H1 (cell line): ENCODE results near the gene NR2F1-AS1. TPM values are rescaled to one million over a fixed set of nuclear protein-coding genes. Genes with fewer than 3 reads are reported as not detected.

ENCODE experiments used
- CEBPB ChIP-seq: IDR thresholded peaks from 2 replicates; pipeline ENCODE4 v1.6.1; 2012; ENCODE audit warnings: low read depth, low read length
- CHD2 ChIP-seq: IDR thresholded peaks from 2 replicates; pipeline ENCODE4 v1.6.1; 2012; ENCODE audit warnings: low read length, improper control_type of control experiment
- CREB1 ChIP-seq: IDR thresholded peaks from 2 replicates; pipeline ENCODE4 v1.6.1; 2012; ENCODE audit warnings: inconsistent platforms
- EP300 ChIP-seq, 2 experiments: IDR thresholded peaks; 1 replicate in 1 of 2; 2 replicates in 1 of 2; pipeline ENCODE4 v1.6.1; 2011 to 2012; ENCODE audit warnings: low read depth in 2 of 2, low read length in 2 of 2, mild to moderate bottlenecking in 2 of 2, borderline replicate concordance in 1 of 2, inconsistent platforms in 1 of 2, moderate library complexity in 1 of 2
- EZH2 ChIP-seq: fragments of 200-600 bp; sonication (generic); IDR thresholded peaks from 2 replicates; pipeline ENCODE4 v1.7.1; 2012; ENCODE audit warnings: low read depth, mild to moderate bottlenecking, moderate library complexity, low read length, inconsistent platforms; ENCODE audit not compliant: severe bottlenecking
- FOSL1 ChIP-seq: IDR thresholded peaks from 2 replicates; pipeline ENCODE4 v1.6.1; 2011; ENCODE audit warnings: mild to moderate bottlenecking, low read depth, low read length, moderate library complexity; ENCODE audit not compliant: insufficient read depth
- GABPA ChIP-seq: IDR thresholded peaks from 2 replicates; pipeline ENCODE4 v1.6.1; 2011; ENCODE audit warnings: mild to moderate bottlenecking, low read length, moderate library complexity, borderline replicate concordance; ENCODE audit not compliant: insufficient read depth
- KDM5A ChIP-seq: fragments of 200-600 bp; IDR thresholded peaks from 2 replicates; pipeline ENCODE4 v1.7.1; 2012; ENCODE audit warnings: mild to moderate bottlenecking, low read length, inconsistent platforms, mixed read lengths
- NANOG ChIP-seq: IDR thresholded peaks from 2 replicates; pipeline ENCODE4 v1.6.1; 2011; ENCODE audit warnings: low read length, low read depth, mild to moderate bottlenecking, inconsistent platforms; ENCODE audit not compliant: insufficient read depth, poor library complexity, severe bottlenecking
- RAD21 ChIP-seq, 2 experiments: IDR thresholded peaks in 1 of 2; conservative IDR thresholded peaks in 1 of 2; 2 replicates each; pipeline ENCODE4 v1.6.1; 2011; ENCODE audit warnings: low read depth in 2 of 2, low read length in 2 of 2, improper control_type of control experiment in 1 of 2, inconsistent platforms in 1 of 2, mild to moderate bottlenecking in 1 of 2, moderate library complexity in 1 of 2
- RNF2 ChIP-seq: fragments of 200-900, 300-1000 bp; sonication (generic); IDR thresholded peaks from 2 replicates; pipeline ENCODE4 v1.7.1; 2016; ENCODE audit warnings: borderline replicate concordance, low read depth, mild to moderate bottlenecking, antibody characterized with exemption, low read length; ENCODE audit not compliant: poor library complexity, severe bottlenecking; ENCODE audit errors: missing control alignments
- SIN3A ChIP-seq, 2 experiments: IDR thresholded peaks in 1 of 2; conservative IDR thresholded peaks in 1 of 2; 2 replicates each; pipeline ENCODE4 v1.6.1; 2011 to 2012; ENCODE audit warnings: low read length in 2 of 2, improper control_type of control experiment in 1 of 2, low read depth in 1 of 2, mild to moderate bottlenecking in 1 of 2
- TEAD4 ChIP-seq: IDR thresholded peaks from 2 replicates; pipeline ENCODE4 v1.6.1; 2012; ENCODE audit warnings: low read depth, low read length, inconsistent platforms, mixed read lengths
- polyA plus RNA-seq, 7 experiments: library from polyadenylated mRNA; depleted of rRNA in 3 of 7; stranded (reverse) in 5 of 7; unstranded in 2 of 7; fragments of >200 nt in 5 of 7; fragments of 200-250 nt in 2 of 7; gene quantifications; 1 replicate in 5 of 7; 2 replicates in 1 of 7; 4 replicates in 1 of 7; pipeline versions ENCODE4 v1.2.1 to v1.2.3, GENCODE V29; 2011 to 2013; ENCODE audit warnings: missing spikeins in 2 of 7, mixed read lengths in 2 of 7
- total RNA-seq: library from RNA; stranded (reverse); fragmentation: NEBNext Ultra II Directional; extraction: Animal tissue kit (Norgen Biotek cat#: 25700); gene quantifications from 2 replicates; pipeline ENCODE4 v1.2.1, GENCODE V29; 2021
- TF ChIP-seq, protein P1 (sequence below): IDR thresholded peaks from 2 replicates; pipeline ENCODE4 v1.6.1; 2011; ENCODE audit warnings: low read length, improper control_type of control experiment
- TF ChIP-seq, protein P2 (sequence below): IDR thresholded peaks from 2 replicates; pipeline ENCODE4 v1.6.1; 2012; ENCODE audit warnings: low read length, inconsistent platforms
- TF ChIP-seq, protein P3 (sequence below): IDR thresholded peaks from 2 replicates; pipeline ENCODE4 v1.6.1; 2011; ENCODE audit warnings: low read depth, mild to moderate bottlenecking, low read length; ENCODE audit not compliant: insufficient read depth
- TF ChIP-seq, protein P4 (sequence below): IDR thresholded peaks from 2 replicates; pipeline ENCODE4 v1.6.1; 2012; ENCODE audit warnings: inconsistent platforms

NR2F1-AS1 gene
- total and polyA plus RNA-seq, 2 of the 8 experiments (the other 6 are each of a cell fraction or from before 2014, with no cell fraction given), result 1.6 to 5.6 TPM

DNA sequence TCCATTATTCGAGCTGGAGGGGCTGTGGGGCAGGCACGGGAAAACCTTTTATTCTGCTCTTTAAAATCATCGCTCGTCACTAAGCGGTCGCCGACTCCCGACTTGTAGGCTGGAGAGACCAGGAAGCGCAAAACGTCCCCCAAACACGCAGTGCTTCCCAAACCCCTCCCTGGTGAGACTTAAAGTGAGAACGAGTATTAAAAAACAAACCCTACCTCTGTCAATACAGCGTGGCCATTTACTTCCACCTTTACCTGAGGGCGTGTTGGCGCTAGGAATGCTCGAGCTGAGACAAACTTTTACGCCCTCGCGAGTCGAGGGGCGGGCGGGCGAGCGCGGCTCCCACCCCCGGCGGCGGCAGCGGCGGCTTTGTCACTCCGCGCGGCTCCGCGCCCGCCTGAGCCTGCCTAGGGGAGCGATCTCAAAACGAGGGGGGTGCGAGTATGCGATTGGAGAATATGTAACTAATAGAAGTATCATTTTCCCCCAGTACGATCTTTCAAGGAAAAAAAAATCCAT lies at the start of gene NR2F1-AS1 (continued):
- TF ChIP-seq TEAD4, result no peak
- no peak for TF ChIP-seq SIN3A (conservative IDR thresholded peaks at IDR 0.05 in 1 of 2, IDR thresholded peaks at IDR 0.05 in 1 of 2; ENCODE audit: low read depth in 1 of 2, low read length in 2 of 2)
- TF ChIP-seq CREB1, result no peak
- TF ChIP-seq RNF2, result peak; percentile 89
- no peak for TF ChIP-seq RAD21 (IDR thresholded peaks at IDR 0.05 in 1 of 2, conservative IDR thresholded peaks at IDR 0.05 in 1 of 2; ENCODE audit: low read depth in 2 of 2, low read length in 2 of 2)
- TF ChIP-seq, protein P1, sequence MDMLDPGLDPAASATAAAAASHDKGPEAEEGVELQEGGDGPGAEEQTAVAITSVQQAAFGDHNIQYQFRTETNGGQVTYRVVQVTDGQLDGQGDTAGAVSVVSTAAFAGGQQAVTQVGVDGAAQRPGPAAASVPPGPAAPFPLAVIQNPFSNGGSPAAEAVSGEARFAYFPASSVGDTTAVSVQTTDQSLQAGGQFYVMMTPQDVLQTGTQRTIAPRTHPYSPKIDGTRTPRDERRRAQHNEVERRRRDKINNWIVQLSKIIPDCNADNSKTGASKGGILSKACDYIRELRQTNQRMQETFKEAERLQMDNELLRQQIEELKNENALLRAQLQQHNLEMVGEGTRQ, result no peak
- TF ChIP-seq EZH2, result peak; percentile 4
- no peak for TF ChIP-seq CHD2
- no peak for TF ChIP-seq FOSL1
- TF ChIP-seq, protein P2, sequence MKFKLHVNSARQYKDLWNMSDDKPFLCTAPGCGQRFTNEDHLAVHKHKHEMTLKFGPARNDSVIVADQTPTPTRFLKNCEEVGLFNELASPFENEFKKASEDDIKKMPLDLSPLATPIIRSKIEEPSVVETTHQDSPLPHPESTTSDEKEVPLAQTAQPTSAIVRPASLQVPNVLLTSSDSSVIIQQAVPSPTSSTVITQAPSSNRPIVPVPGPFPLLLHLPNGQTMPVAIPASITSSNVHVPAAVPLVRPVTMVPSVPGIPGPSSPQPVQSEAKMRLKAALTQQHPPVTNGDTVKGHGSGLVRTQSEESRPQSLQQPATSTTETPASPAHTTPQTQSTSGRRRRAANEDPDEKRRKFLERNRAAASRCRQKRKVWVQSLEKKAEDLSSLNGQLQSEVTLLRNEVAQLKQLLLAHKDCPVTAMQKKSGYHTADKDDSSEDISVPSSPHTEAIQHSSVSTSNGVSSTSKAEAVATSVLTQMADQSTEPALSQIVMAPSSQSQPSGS, result no peak
- TF ChIP-seq, protein P3, sequence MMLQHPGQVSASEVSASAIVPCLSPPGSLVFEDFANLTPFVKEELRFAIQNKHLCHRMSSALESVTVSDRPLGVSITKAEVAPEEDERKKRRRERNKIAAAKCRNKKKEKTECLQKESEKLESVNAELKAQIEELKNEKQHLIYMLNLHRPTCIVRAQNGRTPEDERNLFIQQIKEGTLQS, result no peak
- TF ChIP-seq EP300 (IDR thresholded peaks at IDR 0.05; ENCODE audit: borderline replicate concordance in 1 of 2, low read depth in 2 of 2, low read length in 2 of 2), result no peak
- TF ChIP-seq CEBPB, result no peak
- no peak for TF ChIP-seq KDM5A
- no peak for TF ChIP-seq NANOG
- TF ChIP-seq, protein P4, sequence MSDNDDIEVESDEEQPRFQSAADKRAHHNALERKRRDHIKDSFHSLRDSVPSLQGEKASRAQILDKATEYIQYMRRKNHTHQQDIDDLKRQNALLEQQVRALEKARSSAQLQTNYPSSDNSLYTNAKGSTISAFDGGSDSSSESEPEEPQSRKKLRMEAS, result no peak
- no peak for TF ChIP-seq GABPA
